GM21447 (cell line): ENCODE data around the gene VSIG10L.

Experiments used
- ATAC-seq: cut with Tn5 transposase; IDR thresholded peaks from one replicate; pipeline ENCODE4 v1.9.1; 2021; ENCODE audit not compliant: unreplicated experiment

The VSIG10L gene

GRCh38 chr19:51339313-51339686 lies 2.6 kb downstream of the VSIG10L start:
- ATAC-seq, result peak; percentile 9

- ATAC-seq, result peak; percentile 58
Observed at GRCh38 chr19:51338563-51339312, 3.2 kb downstream of the VSIG10L start.

GRCh38 chr19:51337861-51338562 lies 3.9 kb downstream of the VSIG10L start:
- no peak for ATAC-seq

GRCh38 chr19:51337141-51337860 lies 4.6 kb downstream of the VSIG10L start:
- ATAC-seq, result no peak

GRCh38 chr19:51333836-51334460 lies 8.0 kb downstream of the VSIG10L start:
- no peak for ATAC-seq

- ATAC-seq, result no peak
Observed at GRCh38 chr19:51331716-51332115, 10.2 kb downstream of the VSIG10L start.

- ATAC-seq, result no peak
Observed at GRCh38 chr19:51331193-51331592, 10.7 kb downstream of the VSIG10L start.

GRCh38 chr19:51330366-51330765 lies 11.6 kb downstream of the VSIG10L start:
- ATAC-seq, result no peak

- ATAC-seq, result no peak
Observed at GRCh38 chr19:51329411-51329810, 12.5 kb downstream of the VSIG10L start.

- ATAC-seq, result no peak
Observed at GRCh38 chr19:51327066-51328001, 14.6 kb downstream of the VSIG10L start.

- ATAC-seq, result no peak
Observed at GRCh38 chr19:51326216-51327065, 15.5 kb downstream of the VSIG10L start.

- ATAC-seq, result no peak
Observed at GRCh38 chr19:51325161-51325976, 16.6 kb downstream of the VSIG10L start.

- ATAC-seq, result no peak
Observed at GRCh38 chr19:51324167-51324481, 17.8 kb downstream of the VSIG10L start.

- no peak for ATAC-seq
Observed at GRCh38 chr19:51323481-51324166, 18.3 kb downstream of the VSIG10L start.

GRCh38 chr19:51321799-51322198 lies 20.1 kb downstream of the VSIG10L start:
- no peak for ATAC-seq

- ATAC-seq, result no peak
Observed at GRCh38 chr19:51320280-51320657, 21.7 kb downstream of the VSIG10L start.

GRCh38 chr19:51319649-51320279 lies 22.2 kb downstream of the VSIG10L start:
- no peak for ATAC-seq
